HCT116 (cell line): Measurements from ENCODE around the gene ATP6V1B1. TPM values are rescaled to one million over a fixed set of nuclear protein-coding genes. Genes with fewer than 3 reads are reported as not detected.

Experiments
- ATAC-seq: fragments of 200-7000 bp; cut with Tn5 transposase; 2 replicates; pipeline ENCODE4 v1.9.1; 2020; ENCODE audit warnings: mild to moderate bottlenecking, moderate library complexity
- BruUV-seq: library from RNA; stranded (reverse); fragments of 400-500 nt; replicated peaks from 2 replicates; lab custom pipeline; 2021; lab: Mats Ljungman, UMichigan
- CTCF ChIA-PET: fragments of 300-600 bp; sonication (Branson Sonifier 250); formaldehyde crosslinking; loops from one replicate; lab custom pipeline; 2021; ENCODE audit warnings: antibody characterized with exemption; lab: Charles Lee
- POLR2A ChIA-PET: fragments of 300-600, 350-600 bp; sonication (Branson Sonifier 250); formaldehyde crosslinking; loops from one replicate; lab custom pipeline; 2021; ENCODE audit warnings: antibody characterized with exemption; lab: Charles Lee
- RAD21 ChIA-PET, 2 experiments: fragments of 300-600 bp; sonication (Branson Sonifier 250); formaldehyde crosslinking; loops; one replicate each; lab custom pipeline; 2023; ENCODE audit warnings: low total read pairs in 2 of 2; ENCODE audit not compliant: uncharacterized antibody in 2 of 2, unreplicated experiment in 2 of 2, low non-redundant PET in 1 of 2; lab: Charles Lee
- DNase-seq: peaks from one replicate; pipeline ENCODE4 v3.0.0-alpha.2; 2010; ENCODE audit warnings: low read depth, low spot score
- H2AFZ ChIP-seq: fragments of 200-600 bp; shearing (Covaris generic), sonication (generic); 2 replicates; pipeline ENCODE4 v1.6.1; 2017; ENCODE audit warnings: low read depth, mixed run types, mixed read lengths, antibody characterized with exemption, low read length; ENCODE audit not compliant: poor library complexity, severe bottlenecking
- H3K27ac ChIP-seq: 2 replicates; pipeline ENCODE4 v1.5.1; 2012; ENCODE audit warnings: low read depth, low read length
- H3K27me3 ChIP-seq: fragments of 200-600 bp; sonication (generic); 2 replicates; pipeline ENCODE4 v1.6.1; 2016; ENCODE audit warnings: mixed run types, low read length, mixed read lengths; ENCODE audit not compliant: insufficient read depth
- H3K36me3 ChIP-seq, 2 experiments: fragments of 200-500 bp in 1 of 2; fragments of 200-600 bp in 1 of 2; sonication (Bioruptor generic) in 1 of 2; sonication (generic) in 1 of 2; 2 replicates each; pipeline versions ENCODE4 v1.5.1 to v1.6.1; 2014 to 2016; ENCODE audit warnings: low read length in 2 of 2, inconsistent platforms in 1 of 2, mixed read lengths in 1 of 2, mixed run types in 1 of 2; ENCODE audit not compliant: insufficient read depth in 2 of 2, control insufficient read depth in 1 of 2
- H3K4me1 ChIP-seq, 2 experiments: fragments of 200-600 bp in 1 of 2; sonication (generic) in 1 of 2; 2 replicates each; pipeline versions ENCODE4 v1.5.1 to v1.6.1; 2012 to 2017; ENCODE audit warnings: low read length in 2 of 2, inconsistent platforms in 1 of 2, mild to moderate bottlenecking in 1 of 2, mixed read lengths in 1 of 2, mixed run types in 1 of 2, moderate library complexity in 1 of 2; ENCODE audit not compliant: insufficient read depth in 2 of 2, control insufficient read depth in 1 of 2
- H3K4me2 ChIP-seq: fragments of 200-600 bp; sonication (generic); 2 replicates; pipeline ENCODE4 v1.6.1; 2017; ENCODE audit warnings: mixed run types, low read length, mixed read lengths
- H3K4me3 ChIP-seq, 2 experiments: fragments of 200-600 bp in 1 of 2; sonication (generic) in 1 of 2; replicated peaks in 1 of 2; 2 replicates each; pipeline ENCODE4 v1.5.1; 2011 to 2016; ENCODE audit warnings: low read length in 2 of 2, control low read depth in 1 of 2, low read depth in 1 of 2, mild to moderate bottlenecking in 1 of 2, mixed read lengths in 1 of 2, mixed run types in 1 of 2
- H3K79me2 ChIP-seq: fragments of 200-600 bp; sonication (generic); 2 replicates; pipeline ENCODE4 v1.6.1; 2017; ENCODE audit warnings: mild to moderate bottlenecking, mixed run types, low read length, moderate library complexity, mixed read lengths; ENCODE audit not compliant: insufficient read depth
- H3K9ac ChIP-seq: fragments of 200-600 bp; sonication (generic); 2 replicates; pipeline ENCODE4 v1.6.1; 2016; ENCODE audit warnings: low read length, mixed read lengths
- H3K9me2 ChIP-seq: fragments of 200-600 bp; sonication (generic), shearing (Covaris generic); 2 replicates; pipeline ENCODE4 v1.6.1; 2017; ENCODE audit warnings: mixed run types, mild to moderate bottlenecking, moderate library complexity; ENCODE audit not compliant: insufficient read depth
- H3K9me3 ChIP-seq, 2 experiments: fragments of 200-500 bp in 1 of 2; fragments of 200-600 bp in 1 of 2; sonication (Bioruptor generic) in 1 of 2; sonication (generic) in 1 of 2; 2 replicates each; pipeline ENCODE4 v1.6.1; 2014 to 2017; ENCODE audit warnings: low read length in 2 of 2, mixed read lengths in 2 of 2, inconsistent platforms in 1 of 2, low read depth in 1 of 2, mild to moderate bottlenecking in 1 of 2, mixed run types in 1 of 2, moderate library complexity in 1 of 2; ENCODE audit not compliant: control insufficient read depth in 1 of 2, insufficient read depth in 1 of 2
- H4K20me1 ChIP-seq: fragments of 200-600 bp; sonication (generic), shearing (Covaris generic); 2 replicates; pipeline ENCODE4 v1.6.1; 2017; ENCODE audit warnings: mixed run types, mild to moderate bottlenecking, moderate library complexity; ENCODE audit not compliant: insufficient read depth
- ATF3 ChIP-seq: IDR thresholded peaks from 2 replicates; pipeline ENCODE4 v1.6.1; 2012
- CBX3 ChIP-seq: IDR thresholded peaks from 2 replicates; pipeline ENCODE4 v1.6.1; 2012; ENCODE audit warnings: low read depth
- CEBPB ChIP-seq: IDR thresholded peaks from 2 replicates; pipeline ENCODE4 v1.6.1; 2012; ENCODE audit warnings: low read depth
- EGR1 ChIP-seq: IDR thresholded peaks from 2 replicates; pipeline ENCODE4 v1.6.1; 2012; ENCODE audit warnings: low read depth
- ELF1 ChIP-seq: IDR thresholded peaks from 2 replicates; pipeline ENCODE4 v1.6.1; 2012; ENCODE audit warnings: low read depth, borderline replicate concordance
- FOSL1 ChIP-seq: IDR thresholded peaks from 2 replicates; pipeline ENCODE4 v1.6.1; 2012; ENCODE audit warnings: low read depth
- JUND ChIP-seq: IDR thresholded peaks from 2 replicates; pipeline ENCODE4 v1.6.1; 2012
- SP1 ChIP-seq: IDR thresholded peaks from 2 replicates; pipeline ENCODE4 v1.6.1; 2012; ENCODE audit warnings: low read depth
- SRF ChIP-seq: IDR thresholded peaks from 2 replicates; pipeline ENCODE4 v1.6.1; 2012; ENCODE audit warnings: low read depth
- TCF7L2 ChIP-seq: IDR thresholded peaks from 2 replicates; pipeline ENCODE4 v1.7.0; 2011; ENCODE audit warnings: borderline replicate concordance, inconsistent platforms; ENCODE audit not compliant: insufficient read depth, insufficient read length; ENCODE audit errors: extremely low read depth
- ZFX ChIP-seq: fragments of 450-650 bp; IDR thresholded peaks from 2 replicates; pipeline ENCODE4 v1.6.1; 2017
- ZNF274 ChIP-seq: fragments of 200-500 bp; sonication (Bioruptor generic); IDR thresholded peaks from 2 replicates; pipeline ENCODE4 v1.6.1; 2014; ENCODE audit warnings: mild to moderate bottlenecking, low read depth, low read length, inconsistent platforms
- intact Hi-C: fragments of 100-400 bp; cut with micrococcal nuclease; formaldehyde crosslinking; loops from 2 replicates; pipeline ENCODE4 v1.10.0; 2022
- total RNA-seq: library from RNA; stranded (reverse); gene quantifications from one replicate; pipeline ENCODE4 v1.2.1, GENCODE V29; 2021; ENCODE audit not compliant: unreplicated experiment
- TF ChIP-seq, protein P1 (sequence below), 3 experiments: fragments of 200-600 bp in 1 of 3; sonication (generic) in 1 of 3; IDR thresholded peaks in 2 of 3; conservative IDR thresholded peaks in 1 of 3; 2 replicates each; pipeline ENCODE4 v1.5.1; 2012 to 2017; ENCODE audit warnings: low read depth in 2 of 3, low read length in 2 of 3, antibody characterized with exemption in 1 of 3, borderline replicate concordance in 1 of 3, control low read depth in 1 of 3, mild to moderate bottlenecking in 1 of 3, mixed read lengths in 1 of 3, mixed run types in 1 of 3, moderate library complexity in 1 of 3; ENCODE audit not compliant: insufficient read depth in 1 of 3
- TF ChIP-seq, protein P2 (sequence below): IDR thresholded peaks from 2 replicates; pipeline ENCODE4 v1.6.1; 2012

ATP6V1B1 gene
- total RNA-seq, 1 experiment from 2014 or later = 0.74 TPM

DNA sequence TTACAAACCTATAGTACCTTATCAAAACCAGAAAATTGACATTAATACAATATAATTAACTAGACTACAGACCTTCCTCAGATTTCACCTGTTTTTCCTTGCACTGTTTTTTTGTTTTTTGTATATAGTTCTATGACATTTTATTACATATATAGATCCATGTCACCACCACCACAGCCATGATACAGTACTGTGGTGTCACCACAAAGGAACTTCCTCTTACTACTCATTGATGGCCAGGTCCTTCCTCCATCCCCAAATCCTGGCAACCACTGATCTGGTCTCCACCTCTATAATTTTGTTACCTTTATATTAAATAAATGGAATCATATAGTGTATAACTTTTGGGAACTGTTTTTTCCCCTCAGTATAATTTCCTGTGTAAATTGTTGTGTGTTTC lies 19.4 kb upstream of the ATP6V1B1 start:
- Histone ChIP-seq H2AFZ (no peak overlapping the region), H4K20me1 (no peaks in the 10 kb centered on the region), H3K9ac (no peak overlapping the region), H3K9me2 (no peaks in the 10 kb centered on the region), H3K4me1 (no peaks in the 10 kb centered on the region), H3K27me3 (no peaks in the 10 kb centered on the region), H3K4me3 (no peak overlapping the region), H3K4me2 (no peak overlapping the region), H3K79me2 (no peaks in the 10 kb centered on the region), H3K36me3 (no peaks in the 10 kb centered on the region), H3K9me3 (no peaks in the 10 kb centered on the region), H3K27ac (no peak overlapping the region)
- CTCF ChIA-PET = interaction anchor here (2.2 kb wide), 1 partner anchor 45 kb away, joined by 8 read pairs; no protein-coding TSS in a partner anchor
- BruUV-seq = no TSS peak
- POLR2A ChIA-PET = no interaction called here
- ATAC-seq (no peak), DNase-seq (no peak)
- intact Hi-C loops = no loop called here
- RAD21 ChIA-PET = no interaction called here
- TF ChIP-seq, protein P1, sequence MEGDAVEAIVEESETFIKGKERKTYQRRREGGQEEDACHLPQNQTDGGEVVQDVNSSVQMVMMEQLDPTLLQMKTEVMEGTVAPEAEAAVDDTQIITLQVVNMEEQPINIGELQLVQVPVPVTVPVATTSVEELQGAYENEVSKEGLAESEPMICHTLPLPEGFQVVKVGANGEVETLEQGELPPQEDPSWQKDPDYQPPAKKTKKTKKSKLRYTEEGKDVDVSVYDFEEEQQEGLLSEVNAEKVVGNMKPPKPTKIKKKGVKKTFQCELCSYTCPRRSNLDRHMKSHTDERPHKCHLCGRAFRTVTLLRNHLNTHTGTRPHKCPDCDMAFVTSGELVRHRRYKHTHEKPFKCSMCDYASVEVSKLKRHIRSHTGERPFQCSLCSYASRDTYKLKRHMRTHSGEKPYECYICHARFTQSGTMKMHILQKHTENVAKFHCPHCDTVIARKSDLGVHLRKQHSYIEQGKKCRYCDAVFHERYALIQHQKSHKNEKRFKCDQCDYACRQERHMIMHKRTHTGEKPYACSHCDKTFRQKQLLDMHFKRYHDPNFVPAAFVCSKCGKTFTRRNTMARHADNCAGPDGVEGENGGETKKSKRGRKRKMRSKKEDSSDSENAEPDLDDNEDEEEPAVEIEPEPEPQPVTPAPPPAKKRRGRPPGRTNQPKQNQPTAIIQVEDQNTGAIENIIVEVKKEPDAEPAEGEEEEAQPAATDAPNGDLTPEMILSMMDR (IDR thresholded peaks at IDR 0.05 in 2 of 3, conservative IDR thresholded peaks at IDR 0.05 in 1 of 3; ENCODE audit: borderline replicate concordance in 1 of 3, insufficient read depth in 1 of 3, low read depth in 2 of 3, low read length in 2 of 3) = no peak
- TF ChIP-seq SP1 (no peak), ELF1 (no peak), ZFX (no peak), FOSL1 (no peak), TCF7L2 (no peak), JUND (no peak), CBX3 (no peak), SRF (no peak), EGR1 (no peak), ZNF274 (no peak), CEBPB (no peak), ATF3 (no peak)
- TF ChIP-seq, protein P2, sequence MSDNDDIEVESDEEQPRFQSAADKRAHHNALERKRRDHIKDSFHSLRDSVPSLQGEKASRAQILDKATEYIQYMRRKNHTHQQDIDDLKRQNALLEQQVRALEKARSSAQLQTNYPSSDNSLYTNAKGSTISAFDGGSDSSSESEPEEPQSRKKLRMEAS = no peak
